H9 (cell line): Measurements from ENCODE around the gene ZDHHC12. TPM values are rescaled to one million over a fixed set of nuclear protein-coding genes. Genes with fewer than 3 reads are reported as not detected.
A peak's percentile ranks its signal among the peaks of the same experiment; 100 is the strongest.

Experiments used
- DNase-seq: peaks from one replicate; pipeline ENCODE4 v3.0.0-alpha.2; 2017
- H2AFZ ChIP-seq: one replicate; pipeline ENCODE4 v1.6.1; 2013; ENCODE audit warnings: mild to moderate bottlenecking, low read length, control low read depth, moderate library complexity
- H2AK5ac ChIP-seq: 2 replicates; pipeline ENCODE4 v1.6.1; 2013; ENCODE audit warnings: low read length, control low read depth, mixed read lengths; ENCODE audit not compliant: insufficient read length
- H2BK120ac ChIP-seq: one replicate; pipeline ENCODE4 v1.6.1; 2013; ENCODE audit warnings: low read depth, mild to moderate bottlenecking, low read length, control low read depth, inconsistent platforms; ENCODE audit not compliant: poor library complexity, severe bottlenecking
- H2BK12ac ChIP-seq: 2 replicates; pipeline ENCODE4 v1.6.1; 2013; ENCODE audit warnings: low read length, control low read depth, mixed read lengths, low read depth; ENCODE audit not compliant: insufficient read length
- H2BK15ac ChIP-seq: 2 replicates; pipeline ENCODE4 v1.6.1; 2013; ENCODE audit warnings: low read depth, low read length, control low read depth
- H2BK20ac ChIP-seq: one replicate; pipeline ENCODE4 v1.6.1; 2013; ENCODE audit warnings: low read depth, mild to moderate bottlenecking, low read length, control low read depth, inconsistent platforms; ENCODE audit not compliant: poor library complexity, severe bottlenecking
- H2BK5ac ChIP-seq: 2 replicates; pipeline ENCODE4 v1.6.1; 2013; ENCODE audit warnings: low read length, control low read depth, mixed read lengths; ENCODE audit not compliant: insufficient read length
- H3K14ac ChIP-seq: 2 replicates; pipeline ENCODE4 v1.6.1; 2013; ENCODE audit warnings: low read length, control low read depth; ENCODE audit not compliant: insufficient read depth
- H3K18ac ChIP-seq: 2 replicates; pipeline ENCODE4 v1.6.1; 2013; ENCODE audit warnings: low read depth, mild to moderate bottlenecking, mixed read lengths, low read length, control low read depth; ENCODE audit not compliant: insufficient read length
- H3K23ac ChIP-seq: 2 replicates; pipeline ENCODE4 v1.6.1; 2013; ENCODE audit warnings: low read length, control low read depth, mixed read lengths, low read depth; ENCODE audit not compliant: insufficient read length
- H3K23me2 ChIP-seq: 2 replicates; pipeline ENCODE4 v1.6.1; 2013; ENCODE audit warnings: low read depth, mild to moderate bottlenecking, mixed read lengths, low read length, control low read depth; ENCODE audit not compliant: insufficient read length, poor library complexity, severe bottlenecking
- H3K27ac ChIP-seq: 2 replicates; pipeline ENCODE4 v1.5.1; 2013; ENCODE audit warnings: low read length, control low read depth, mixed read lengths, low read depth; ENCODE audit not compliant: insufficient read length
- H3K27me3 ChIP-seq: 2 replicates; pipeline ENCODE4 v1.6.1; 2013; ENCODE audit warnings: low read length, control low read depth, inconsistent platforms; ENCODE audit not compliant: insufficient read depth
- H3K4ac ChIP-seq: 2 replicates; pipeline ENCODE4 v1.6.1; 2013; ENCODE audit warnings: low read depth, mild to moderate bottlenecking, control low read depth, inconsistent platforms, low read length, moderate library complexity
- H3K4me1 ChIP-seq: 2 replicates; pipeline ENCODE4 v1.6.1; 2013; ENCODE audit warnings: low read length, control low read depth, inconsistent platforms; ENCODE audit not compliant: insufficient read depth
- H3K4me2 ChIP-seq: 2 replicates; pipeline ENCODE4 v1.6.1; 2013; ENCODE audit warnings: low read length, control low read depth, mixed read lengths; ENCODE audit not compliant: insufficient read length, insufficient read depth
- H3K56ac ChIP-seq: 2 replicates; pipeline ENCODE4 v1.6.1; 2013; ENCODE audit warnings: low read depth, mild to moderate bottlenecking, mixed read lengths, low read length, control low read depth; ENCODE audit not compliant: insufficient read length
- H3K79me1 ChIP-seq: 2 replicates; pipeline ENCODE4 v1.6.1; 2013; ENCODE audit warnings: low read depth, mild to moderate bottlenecking, moderate library complexity, low read length, control low read depth, inconsistent platforms; ENCODE audit not compliant: insufficient read depth, poor library complexity, severe bottlenecking
- H3K79me2 ChIP-seq: 2 replicates; pipeline ENCODE4 v1.6.1; 2013; ENCODE audit warnings: low read length, control low read depth, inconsistent platforms; ENCODE audit not compliant: insufficient read depth
- H3K9ac ChIP-seq: 2 replicates; pipeline ENCODE4 v1.6.1; 2013; ENCODE audit warnings: low read length, control low read depth, mixed read lengths; ENCODE audit not compliant: insufficient read length; ENCODE audit errors: extremely low read depth
- H3K9me3 ChIP-seq: one replicate; pipeline ENCODE4 v1.6.1; 2013; ENCODE audit warnings: low read depth, low read length, inconsistent platforms; ENCODE audit not compliant: control insufficient read depth
- H3T11ph ChIP-seq: one replicate; pipeline ENCODE4 v1.6.1; 2013; ENCODE audit warnings: mild to moderate bottlenecking, low read length, control low read depth, inconsistent platforms
- H4K20me1 ChIP-seq: one replicate; pipeline ENCODE4 v1.6.1; 2013; ENCODE audit not compliant: control insufficient read depth, insufficient read length, insufficient read depth
- H4K5ac ChIP-seq: 2 replicates; pipeline ENCODE4 v1.6.1; 2013; ENCODE audit warnings: low read depth, mild to moderate bottlenecking, mixed read lengths, low read length, control low read depth; ENCODE audit not compliant: insufficient read length
- H4K8ac ChIP-seq: replicated peaks from 2 replicates; pipeline ENCODE4 v1.6.1; 2013; ENCODE audit warnings: low read length, control low read depth, mixed read lengths, low read depth; ENCODE audit not compliant: insufficient read length
- H4K91ac ChIP-seq: 2 replicates; pipeline ENCODE4 v1.6.1; 2013; ENCODE audit warnings: low read depth, mild to moderate bottlenecking, moderate library complexity, mixed read lengths, low read length, control low read depth; ENCODE audit not compliant: insufficient read length
- H3K27ac Mint-ChIP-seq, 3 experiments: 2 replicates in 2 of 3; 3 replicates in 1 of 3; pipeline ENCODE4 v1.8.0; 2020 to 2021; ENCODE audit warnings: mixed read lengths in 3 of 3, mild to moderate bottlenecking in 1 of 3, moderate library complexity in 1 of 3
- H3K27me3 Mint-ChIP-seq: 2 replicates; pipeline ENCODE4 v1.8.0; 2021; ENCODE audit warnings: low read depth, mild to moderate bottlenecking, moderate library complexity, mixed read lengths
- H3K36me3 Mint-ChIP-seq, 3 experiments: 2 replicates in 2 of 3; 3 replicates in 1 of 3; pipeline ENCODE4 v1.8.0; 2020 to 2021; ENCODE audit warnings: low read depth in 3 of 3, mixed read lengths in 3 of 3; ENCODE audit not compliant: insufficient read depth in 1 of 3
- H3K4me1 Mint-ChIP-seq, 2 experiments: 2 replicates each; pipeline ENCODE4 v1.8.0; 2020; ENCODE audit warnings: mixed read lengths in 2 of 2
- H3K4me3 Mint-ChIP-seq, 2 experiments: 2 replicates in 1 of 2; 3 replicates in 1 of 2; pipeline ENCODE4 v1.8.0; 2020 to 2021; ENCODE audit warnings: mild to moderate bottlenecking in 2 of 2, mixed read lengths in 2 of 2, moderate library complexity in 1 of 2
- H3K9me3 Mint-ChIP-seq, 2 experiments: 2 replicates in 1 of 2; 3 replicates in 1 of 2; pipeline ENCODE4 v1.8.0; 2020; ENCODE audit warnings: mild to moderate bottlenecking in 2 of 2, mixed read lengths in 2 of 2, moderate library complexity in 1 of 2
- WGBS: extraction: QIAGEN DNeasy Blood & Tissue Kit; methylation state at CpG from one replicate; pipeline ENCODE4 v1.1.7; 2013; ENCODE audit warnings: missing lambda C conversion rate, low lambda C conversion rate, mixed read lengths; ENCODE audit not compliant: insufficient read length; ENCODE audit errors: extremely low coverage; 5-methylcytosine and 5-hydroxymethylcytosine counted together
- total RNA-seq: library from RNA; stranded (reverse); gene quantifications from 2 replicates; pipeline ENCODE4 v1.2.1, GENCODE V29; 2021
- TF ChIP-seq, protein P1 (sequence below): fragments of 200-600 bp; sonication (generic); conservative IDR thresholded peaks from 3 replicates; pipeline ENCODE4 v1.8.0; 2021; ENCODE audit warnings: antibody characterized with exemption, mild to moderate bottlenecking

The ZDHHC12 gene
- total RNA-seq, 1 experiment from 2014 or later = 42.8 TPM

DNA sequence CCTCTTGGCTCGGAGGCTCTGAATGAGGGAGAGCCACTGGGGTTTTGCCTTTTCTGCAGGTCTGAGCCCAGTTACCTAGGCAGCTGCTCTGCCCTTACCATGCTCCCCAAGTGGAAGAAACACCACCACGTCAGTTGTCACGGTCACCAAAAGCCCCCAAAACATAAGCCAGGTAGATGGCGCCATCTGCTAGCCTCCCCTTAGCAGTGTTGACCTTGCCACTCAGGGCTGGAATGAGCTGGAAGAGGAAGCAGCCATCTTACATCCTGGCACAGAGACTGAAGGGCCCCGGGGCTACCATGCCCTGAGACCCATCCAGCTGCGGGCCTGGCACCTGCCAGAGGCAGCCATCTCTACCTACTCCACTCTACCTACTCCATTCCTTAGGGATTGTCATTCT, 40.4 kb upstream of the ZDHHC12 start:
- H3K23ac ChIP-seq = no peak overlapping the region
- Mint-ChIP-seq H3K27me3 (no peaks in the 10 kb centered on the region), H3K4me1 (peaks cover 13 to 14% of the 10 kb centered on the region in 2 experiments), H3K36me3 (peaks cover 0 to 6% (median 0%) of the 10 kb centered on the region in 3 experiments; a peak in 2 of 7 replicates), H3K9me3 (no peaks in the 10 kb centered on the region), H3K27ac (peak overlapping the region; percentile 7 to 86 (median 60); a peak in 4 of 7 replicates), H3K4me3 (no peak overlapping the region)
- H3T11ph ChIP-seq = no peak overlapping the region
- no peak overlapping the region for H4K8ac ChIP-seq
- H3K18ac ChIP-seq = no peak overlapping the region
- H3K4me2 ChIP-seq = no peak overlapping the region
- no peaks in the 10 kb centered on the region for H3K27me3 ChIP-seq
- no peaks in the 10 kb centered on the region for H3K23me2 ChIP-seq
- H3K9ac ChIP-seq = no peak overlapping the region
- H3K56ac ChIP-seq = no peak overlapping the region
- no peak overlapping the region for H3K4ac ChIP-seq
- no peak overlapping the region for H2BK5ac ChIP-seq
- no peaks in the 10 kb centered on the region for H3K9me3 ChIP-seq
- H3K79me2 ChIP-seq = no peaks in the 10 kb centered on the region
- TF ChIP-seq, protein P1, sequence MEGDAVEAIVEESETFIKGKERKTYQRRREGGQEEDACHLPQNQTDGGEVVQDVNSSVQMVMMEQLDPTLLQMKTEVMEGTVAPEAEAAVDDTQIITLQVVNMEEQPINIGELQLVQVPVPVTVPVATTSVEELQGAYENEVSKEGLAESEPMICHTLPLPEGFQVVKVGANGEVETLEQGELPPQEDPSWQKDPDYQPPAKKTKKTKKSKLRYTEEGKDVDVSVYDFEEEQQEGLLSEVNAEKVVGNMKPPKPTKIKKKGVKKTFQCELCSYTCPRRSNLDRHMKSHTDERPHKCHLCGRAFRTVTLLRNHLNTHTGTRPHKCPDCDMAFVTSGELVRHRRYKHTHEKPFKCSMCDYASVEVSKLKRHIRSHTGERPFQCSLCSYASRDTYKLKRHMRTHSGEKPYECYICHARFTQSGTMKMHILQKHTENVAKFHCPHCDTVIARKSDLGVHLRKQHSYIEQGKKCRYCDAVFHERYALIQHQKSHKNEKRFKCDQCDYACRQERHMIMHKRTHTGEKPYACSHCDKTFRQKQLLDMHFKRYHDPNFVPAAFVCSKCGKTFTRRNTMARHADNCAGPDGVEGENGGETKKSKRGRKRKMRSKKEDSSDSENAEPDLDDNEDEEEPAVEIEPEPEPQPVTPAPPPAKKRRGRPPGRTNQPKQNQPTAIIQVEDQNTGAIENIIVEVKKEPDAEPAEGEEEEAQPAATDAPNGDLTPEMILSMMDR = peak; percentile 45; the same call in 2 of the 3 replicates
- H3K14ac ChIP-seq = no peak overlapping the region
- H2BK15ac ChIP-seq = no peak overlapping the region
- H2BK12ac ChIP-seq = no peak overlapping the region
- H3K27ac ChIP-seq = no peak overlapping the region
- no peak overlapping the region for H2BK120ac ChIP-seq
- H2AFZ ChIP-seq = no peak overlapping the region
- no CpG with 5 or more reads among the region's 6 CpGs for WGBS
- no peak overlapping the region for H2BK20ac ChIP-seq
- no peak overlapping the region for H2AK5ac ChIP-seq
- H4K20me1 ChIP-seq = no peaks in the 10 kb centered on the region
- no peaks in the 10 kb centered on the region for H3K79me1 ChIP-seq
- DNase-seq = peak; percentile 54
- no peak overlapping the region for H4K91ac ChIP-seq
- H4K5ac ChIP-seq = no peak overlapping the region
- no peaks in the 10 kb centered on the region; the same call in 1 of the 2 replicates for H3K4me1 ChIP-seq
